Fibroblast of the aortic adventitia (primary cell): ENCODE results near the gene TBC1D22A. TPM values are rescaled to one million over a fixed set of nuclear protein-coding genes. Genes with fewer than 3 reads are reported as not detected.

Source experiments
- DNase-seq: peaks from one replicate; pipeline ENCODE4 v3.0.0-alpha.2; 2010; ENCODE audit warnings: low read depth
- H3K4me3 ChIP-seq: 2 replicates; pipeline ENCODE4 v1.5.1; 2011; ENCODE audit warnings: low read depth, mild to moderate bottlenecking, control low read depth, low read length, moderate library complexity
- total RNA-seq: library from RNA; depleted of rRNA; stranded (reverse); fragments of >200 nt; gene quantifications from 2 replicates; pipeline ENCODE4 v1.2.3, GENCODE V29; 2012; ENCODE audit warnings: low replicate concordance
- TF ChIP-seq, protein P1 (sequence below): IDR thresholded peaks from 2 replicates; pipeline ENCODE4 v1.5.1; 2011; ENCODE audit warnings: mild to moderate bottlenecking, low read length, control low read depth, inconsistent platforms; ENCODE audit not compliant: insufficient read depth

TBC1D22A gene
- total RNA-seq, 1 donor: 13.8 TPM

GRCh38 chr22:47071807-47072641, 309.6 kb downstream of the TBC1D22A start:
- no peak for DNase-seq
- TF ChIP-seq, protein P1, sequence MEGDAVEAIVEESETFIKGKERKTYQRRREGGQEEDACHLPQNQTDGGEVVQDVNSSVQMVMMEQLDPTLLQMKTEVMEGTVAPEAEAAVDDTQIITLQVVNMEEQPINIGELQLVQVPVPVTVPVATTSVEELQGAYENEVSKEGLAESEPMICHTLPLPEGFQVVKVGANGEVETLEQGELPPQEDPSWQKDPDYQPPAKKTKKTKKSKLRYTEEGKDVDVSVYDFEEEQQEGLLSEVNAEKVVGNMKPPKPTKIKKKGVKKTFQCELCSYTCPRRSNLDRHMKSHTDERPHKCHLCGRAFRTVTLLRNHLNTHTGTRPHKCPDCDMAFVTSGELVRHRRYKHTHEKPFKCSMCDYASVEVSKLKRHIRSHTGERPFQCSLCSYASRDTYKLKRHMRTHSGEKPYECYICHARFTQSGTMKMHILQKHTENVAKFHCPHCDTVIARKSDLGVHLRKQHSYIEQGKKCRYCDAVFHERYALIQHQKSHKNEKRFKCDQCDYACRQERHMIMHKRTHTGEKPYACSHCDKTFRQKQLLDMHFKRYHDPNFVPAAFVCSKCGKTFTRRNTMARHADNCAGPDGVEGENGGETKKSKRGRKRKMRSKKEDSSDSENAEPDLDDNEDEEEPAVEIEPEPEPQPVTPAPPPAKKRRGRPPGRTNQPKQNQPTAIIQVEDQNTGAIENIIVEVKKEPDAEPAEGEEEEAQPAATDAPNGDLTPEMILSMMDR: no peak

GRCh38 chr22:47072642-47072967, 310.2 kb downstream of the TBC1D22A start:
- DNase-seq: no peak
- TF ChIP-seq, protein P1: no peak
- no peak overlapping the region for H3K4me3 ChIP-seq

More at GRCh38 chr22:47071807-47072641, 309.6 kb downstream of the TBC1D22A start:
- no peak overlapping the region for H3K4me3 ChIP-seq

- DNase-seq: no peak
- H3K4me3 ChIP-seq: no peak overlapping the region
- TF ChIP-seq, protein P1: no peak
These were observed 310.6 kb downstream of the TBC1D22A start for GRCh38 chr22:47073075-47073474.

- H3K4me3 ChIP-seq: no peak overlapping the region
- TF ChIP-seq, protein P1: no peak
- DNase-seq: no peak
These were observed 311.7 kb downstream of the TBC1D22A start for GRCh38 chr22:47074105-47074504.

GRCh38 chr22:47075568-47075967, 313.1 kb downstream of the TBC1D22A start:
- no peak for DNase-seq
- no peak overlapping the region for H3K4me3 ChIP-seq
- TF ChIP-seq, protein P1: no peak

DNA sequence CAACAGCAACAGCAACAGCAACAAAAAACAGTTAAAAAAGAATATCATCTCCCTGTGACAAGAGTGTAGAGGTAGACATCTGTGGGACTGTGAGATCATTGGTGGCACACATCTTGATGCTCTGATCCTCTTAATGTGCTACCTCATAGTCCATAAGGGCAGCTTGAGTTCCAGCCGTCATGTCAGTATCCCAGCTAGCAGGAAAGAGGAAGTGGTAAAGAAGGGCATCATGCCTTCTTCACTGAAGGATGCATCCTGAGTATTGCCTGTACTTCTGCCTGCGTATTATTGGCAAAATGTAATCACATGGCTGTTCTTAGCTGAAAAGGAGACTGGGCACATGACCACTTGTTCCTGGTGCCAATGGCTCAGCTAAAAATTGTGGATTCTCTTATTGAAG, 314.3 kb downstream of the TBC1D22A start:
- TF ChIP-seq, protein P1: no peak
- no peak for DNase-seq
- no peak overlapping the region for H3K4me3 ChIP-seq

GRCh38 chr22:47080100-47080499, 317.6 kb downstream of the TBC1D22A start:
- H3K4me3 ChIP-seq: no peak overlapping the region
- TF ChIP-seq, protein P1: no peak

More at GRCh38 chr22:47080100-47080499, 317.6 kb downstream of the TBC1D22A start:
- DNase-seq: no peak
